GM12875 (cell line): Measurements from ENCODE around the gene PCLO.

ENCODE experiments used
- H3K4me3 ChIP-seq: one replicate; pipeline ENCODE4 v1.5.1; 2011; ENCODE audit warnings: low read depth, low read length, control low read depth
- CTCF ChIP-seq: IDR thresholded peaks from 2 replicates; pipeline ENCODE4 v1.5.1; 2011; ENCODE audit warnings: low read depth, mild to moderate bottlenecking, control low read depth, inconsistent platforms, low read length, moderate library complexity, borderline replicate concordance; ENCODE audit not compliant: insufficient read depth

PCLO gene

DNA sequence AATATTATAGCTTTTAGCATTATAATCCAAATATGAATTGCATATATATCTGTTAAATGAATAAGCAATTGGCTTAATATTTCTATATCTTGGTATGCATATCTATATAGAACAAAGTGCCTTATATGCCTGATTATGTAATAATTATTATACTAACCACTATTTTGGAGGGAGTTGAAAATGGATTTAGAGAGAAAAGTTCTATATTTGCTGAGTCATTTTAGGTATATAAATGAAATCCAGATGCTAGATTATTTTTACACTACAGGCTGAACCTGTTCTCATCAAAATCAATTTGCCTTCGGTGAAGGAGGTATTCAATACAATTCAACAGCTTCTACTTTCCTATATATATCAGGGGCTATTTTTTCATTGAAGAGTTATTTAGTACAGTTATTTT is 276.4 kb downstream of the PCLO start:
- H3K4me3 ChIP-seq, result no peak overlapping the region
- no peak for TF ChIP-seq CTCF

DNA sequence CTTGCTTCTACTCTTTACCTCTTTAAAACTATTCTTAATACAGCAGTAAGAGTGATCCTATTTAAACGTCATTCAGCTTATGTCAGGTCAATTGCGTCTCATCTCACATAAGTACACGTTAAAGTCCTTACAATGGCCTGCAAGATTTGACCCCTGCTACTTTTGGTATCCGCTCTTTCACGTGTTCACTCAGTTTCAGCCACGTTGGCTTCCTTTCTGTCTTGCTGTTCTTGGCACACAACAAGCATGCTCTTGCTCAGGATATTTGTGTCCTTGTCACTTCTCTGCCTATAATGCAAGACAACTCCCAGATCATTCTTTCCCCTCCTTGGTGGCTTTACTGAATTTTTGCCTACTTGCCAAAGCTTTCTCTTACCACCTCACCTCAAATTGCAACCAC is 296.8 kb downstream of the PCLO start:
- no peak for TF ChIP-seq CTCF
- no peak overlapping the region for H3K4me3 ChIP-seq

- no peak overlapping the region for H3K4me3 ChIP-seq
- no peak for TF ChIP-seq CTCF
Measured at GRCh38 chr7:82859106-82859850, 303.4 kb downstream of the PCLO start.

- H3K4me3 ChIP-seq, result no peak overlapping the region
- TF ChIP-seq CTCF, result no peak
Measured at GRCh38 chr7:82851121-82851520, 311.6 kb downstream of the PCLO start.

DNA sequence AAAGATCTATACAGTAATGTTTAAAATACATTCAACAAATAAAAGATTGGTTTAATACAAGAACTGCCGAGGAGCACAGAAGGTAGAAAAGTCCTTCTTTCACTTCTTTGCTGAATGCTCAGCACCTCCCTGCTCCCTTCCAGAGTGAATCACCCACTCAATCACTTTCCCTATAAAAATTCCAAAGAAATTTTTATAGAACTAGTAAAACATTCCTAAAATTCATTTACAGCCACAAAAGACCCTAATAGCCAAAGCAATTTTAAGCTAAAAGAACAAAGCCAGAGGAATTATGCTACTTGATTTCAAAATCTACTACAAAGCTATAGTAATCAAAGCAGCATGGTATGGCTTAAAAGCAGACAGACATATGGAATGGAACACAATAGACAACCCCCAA is 320.9 kb downstream of the PCLO start:
- TF ChIP-seq CTCF, result no peak
- no peak overlapping the region for H3K4me3 ChIP-seq

DNA sequence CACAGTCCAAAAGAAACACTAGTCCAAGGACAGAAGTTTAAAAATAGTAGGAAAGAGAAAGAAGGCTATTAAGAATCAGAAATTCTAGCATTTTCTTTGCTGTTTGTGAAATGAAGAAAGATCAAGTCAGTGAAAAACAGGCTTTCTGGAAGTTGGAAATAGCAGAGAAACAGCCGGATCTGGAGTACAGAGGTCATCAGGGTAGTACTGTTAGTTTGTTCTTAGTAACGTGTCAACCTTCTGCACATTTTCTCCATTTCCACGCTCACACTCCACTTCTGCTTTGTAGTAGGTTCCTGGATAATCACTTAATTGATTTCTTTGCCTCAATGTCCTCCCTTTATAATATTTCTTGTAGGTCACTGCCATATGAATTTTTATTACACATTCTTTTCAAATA is 322.6 kb downstream of the PCLO start:
- H3K4me3 ChIP-seq, result no peak overlapping the region
- TF ChIP-seq CTCF, result no peak

DNA sequence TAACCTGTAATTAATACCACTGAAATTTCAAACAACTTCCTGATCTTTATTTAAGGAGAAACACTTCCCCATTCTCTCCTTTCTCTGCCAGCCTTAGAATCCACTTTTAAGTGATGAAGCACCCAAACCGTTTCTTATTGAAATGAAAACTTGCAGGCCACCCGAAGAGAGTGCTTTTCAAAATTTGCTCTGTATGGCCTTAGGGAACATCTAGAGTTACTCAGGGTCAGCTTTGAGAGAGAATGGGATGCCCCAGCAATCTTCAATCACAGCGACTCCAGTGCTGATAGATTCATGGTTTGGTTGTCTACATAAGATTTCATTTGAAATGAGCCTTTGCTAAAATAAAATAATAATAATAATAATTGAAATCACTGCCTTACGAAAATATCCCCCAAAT is 323.1 kb downstream of the PCLO start:
- H3K4me3 ChIP-seq, result no peak overlapping the region
- no peak for TF ChIP-seq CTCF
